Suppressor macrophage (primary cell): ENCODE results near the gene ERBB2.
"Not testable (repeated sequence)": the region's sequence is repeated elsewhere in the genome, so short reads cannot be mapped to it uniquely, and the experiment has no call there.

ENCODE experiments used
- DNase-seq, 4 experiments: peaks; one replicate each; pipeline ENCODE4 v3.0.0-alpha.2; 2020 to 2022

ERBB2 gene

DNA sequence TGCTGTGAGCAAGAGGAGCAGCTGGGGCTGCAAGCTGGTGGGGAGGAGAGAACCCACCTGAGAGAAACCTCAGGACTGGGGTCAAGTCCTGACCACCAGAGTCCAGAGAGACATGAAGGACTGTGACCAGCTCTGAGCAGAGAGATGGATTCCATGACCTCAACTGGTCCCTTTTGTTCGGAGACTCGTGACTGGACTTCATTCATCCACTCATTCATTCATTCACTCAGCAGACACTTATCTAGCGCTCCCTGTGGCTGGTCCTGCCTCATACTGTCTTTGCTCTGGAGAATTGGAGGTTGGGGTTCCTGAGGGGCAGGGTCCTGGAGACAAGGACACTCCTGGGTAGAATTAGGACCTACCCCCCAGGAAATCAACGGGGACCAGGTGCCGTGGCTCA is 4.0 kb downstream of the ERBB2 start:
- no peak for DNase-seq

- no peak for DNase-seq
Observed at GRCh38 chr17:39704821-39705551, 5.1 kb downstream of the ERBB2 start.

GRCh38 chr17:39705786-39706348 is 6.0 kb downstream of the ERBB2 start:
- no peak for DNase-seq

DNA sequence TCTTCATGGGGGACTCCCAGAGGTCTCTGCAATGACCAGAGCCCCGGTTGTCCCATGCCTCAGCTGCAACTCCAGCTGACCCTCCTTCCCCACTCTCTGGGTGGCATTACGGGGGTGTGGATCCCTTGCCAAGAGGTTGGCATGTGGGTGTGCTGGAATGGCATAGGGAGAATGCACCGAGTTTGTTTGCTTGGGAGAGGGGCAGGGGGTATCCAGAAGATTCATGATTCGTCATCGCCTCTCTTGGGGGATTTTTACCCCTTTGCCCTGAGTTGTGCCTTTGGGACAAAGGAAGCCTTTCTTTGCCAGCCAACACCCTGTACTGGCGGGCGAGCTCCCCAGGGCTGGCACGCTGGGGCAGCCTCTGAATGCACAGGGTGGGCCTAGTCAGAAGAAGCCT is 6.5 kb downstream of the ERBB2 start:
- no peak for DNase-seq

DNA sequence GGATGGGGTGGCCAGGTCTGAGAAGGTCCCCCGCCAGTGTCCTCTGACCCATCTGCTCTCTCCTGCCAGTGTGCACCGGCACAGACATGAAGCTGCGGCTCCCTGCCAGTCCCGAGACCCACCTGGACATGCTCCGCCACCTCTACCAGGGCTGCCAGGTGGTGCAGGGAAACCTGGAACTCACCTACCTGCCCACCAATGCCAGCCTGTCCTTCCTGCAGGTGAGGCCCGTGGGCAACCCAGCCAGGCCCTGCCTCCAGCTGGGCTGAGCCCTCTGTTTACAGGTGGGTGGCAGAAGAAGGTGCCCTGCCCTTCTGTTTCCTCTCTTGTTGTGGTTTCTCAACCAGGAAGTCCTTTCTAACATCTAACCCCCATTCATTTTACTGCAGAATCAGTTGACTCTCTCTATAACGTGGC is 7.1 kb downstream of the ERBB2 start:
- DNase-seq: no peak

GRCh38 chr17:39709319-39709997 is 9.6 kb downstream of the ERBB2 start:
- no peak for DNase-seq

DNA sequence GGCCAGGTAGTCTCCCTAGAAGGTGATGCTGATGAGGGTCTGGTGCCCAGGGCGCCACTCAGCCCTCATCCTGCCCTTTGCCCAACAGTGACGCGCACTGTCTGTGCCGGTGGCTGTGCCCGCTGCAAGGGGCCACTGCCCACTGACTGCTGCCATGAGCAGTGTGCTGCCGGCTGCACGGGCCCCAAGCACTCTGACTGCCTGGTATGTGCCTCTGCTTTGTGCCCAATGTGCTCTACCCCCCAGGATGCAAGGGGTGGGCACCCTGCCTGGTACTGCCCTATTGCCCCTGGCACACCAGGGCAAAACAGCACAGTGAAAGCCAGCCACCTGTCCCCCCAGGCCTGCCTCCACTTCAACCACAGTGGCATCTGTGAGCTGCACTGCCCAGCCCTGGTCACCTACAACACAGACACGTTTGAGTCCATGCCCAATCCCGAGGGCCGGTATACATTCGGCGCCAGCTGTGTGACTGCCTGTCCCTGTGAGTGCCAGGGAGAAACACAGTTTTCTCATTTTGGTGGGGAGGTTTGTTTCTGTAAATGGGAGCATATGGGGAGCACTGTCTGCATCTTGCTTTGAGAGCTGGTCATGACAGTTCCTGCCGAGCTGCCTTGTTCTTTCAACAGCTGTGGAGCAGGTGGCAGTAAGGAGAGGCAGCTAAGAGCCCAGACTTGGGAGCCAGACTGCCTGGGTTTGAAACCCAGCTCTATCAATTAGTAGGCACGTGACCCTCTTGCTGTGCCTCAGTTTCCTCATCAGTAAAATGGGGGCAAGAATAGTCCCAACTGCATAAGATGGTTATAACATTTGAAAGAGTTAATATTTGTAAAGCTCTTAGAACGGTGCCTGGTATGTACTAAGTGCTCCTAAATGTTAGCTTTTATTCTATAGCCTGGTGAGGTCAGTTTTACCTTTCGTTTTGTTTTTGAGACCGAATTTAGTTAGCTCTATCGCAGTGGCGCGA is 10.4 kb downstream of the ERBB2 start:
- DNase-seq: no peak

DNA sequence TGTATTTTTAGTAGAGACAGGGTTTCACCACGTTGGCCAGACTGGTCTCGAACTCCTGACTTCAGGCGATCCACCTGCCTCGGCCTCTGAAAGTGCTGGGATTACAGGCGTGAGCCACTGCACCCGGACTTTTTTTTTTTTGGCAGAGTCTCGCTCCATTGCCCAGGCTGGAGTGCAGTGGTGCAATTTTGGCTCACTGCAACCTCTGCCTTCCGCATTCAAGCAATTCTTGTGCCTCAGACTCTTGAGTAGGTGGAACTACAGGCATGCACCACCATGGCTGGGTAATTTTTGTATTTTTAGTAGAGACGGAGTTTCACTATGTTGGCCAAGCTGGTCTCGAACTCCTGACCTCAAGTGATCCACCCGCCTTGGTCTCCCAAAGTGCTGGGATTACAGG is 11.2 kb downstream of the ERBB2 start:
- DNase-seq: not testable (repeated sequence)

DNA sequence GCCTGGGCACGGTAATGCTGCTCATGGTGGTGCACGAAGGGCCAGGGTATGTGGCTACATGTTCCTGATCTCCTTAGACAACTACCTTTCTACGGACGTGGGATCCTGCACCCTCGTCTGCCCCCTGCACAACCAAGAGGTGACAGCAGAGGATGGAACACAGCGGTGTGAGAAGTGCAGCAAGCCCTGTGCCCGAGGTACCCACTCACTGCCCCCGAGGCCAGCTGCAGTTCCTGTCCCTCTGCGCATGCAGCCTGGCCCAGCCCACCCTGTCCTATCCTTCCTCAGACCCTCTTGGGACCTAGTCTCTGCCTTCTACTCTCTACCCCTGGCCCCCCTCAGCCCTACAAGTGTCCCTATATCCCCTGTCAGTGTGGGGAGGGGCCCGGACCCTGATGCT is 12.0 kb downstream of the ERBB2 start:
- DNase-seq: no peak

DNA sequence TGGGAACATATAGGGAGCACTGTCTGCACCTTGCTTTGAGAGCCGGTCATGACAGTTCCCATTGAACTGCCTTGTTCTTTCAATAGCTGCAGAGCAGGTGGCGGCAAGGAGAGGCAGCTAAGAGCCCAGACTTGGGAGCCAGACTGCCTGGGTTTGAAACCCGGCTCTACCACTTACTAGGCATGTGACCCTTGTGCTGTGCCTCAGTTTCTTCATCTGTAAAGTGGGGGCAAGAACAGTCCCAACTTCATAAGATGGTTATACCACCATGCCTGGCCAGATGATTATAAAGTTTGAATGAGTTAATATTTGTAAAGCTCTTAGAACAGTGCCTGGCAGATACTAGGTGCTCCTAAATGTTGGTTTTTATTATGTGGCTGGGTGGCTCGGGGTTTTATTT is 14.4 kb downstream of the ERBB2 start:
- DNase-seq: no peak

GRCh38 chr17:39715375-39716072 is 15.7 kb downstream of the ERBB2 start:
- no peak for DNase-seq

DNA sequence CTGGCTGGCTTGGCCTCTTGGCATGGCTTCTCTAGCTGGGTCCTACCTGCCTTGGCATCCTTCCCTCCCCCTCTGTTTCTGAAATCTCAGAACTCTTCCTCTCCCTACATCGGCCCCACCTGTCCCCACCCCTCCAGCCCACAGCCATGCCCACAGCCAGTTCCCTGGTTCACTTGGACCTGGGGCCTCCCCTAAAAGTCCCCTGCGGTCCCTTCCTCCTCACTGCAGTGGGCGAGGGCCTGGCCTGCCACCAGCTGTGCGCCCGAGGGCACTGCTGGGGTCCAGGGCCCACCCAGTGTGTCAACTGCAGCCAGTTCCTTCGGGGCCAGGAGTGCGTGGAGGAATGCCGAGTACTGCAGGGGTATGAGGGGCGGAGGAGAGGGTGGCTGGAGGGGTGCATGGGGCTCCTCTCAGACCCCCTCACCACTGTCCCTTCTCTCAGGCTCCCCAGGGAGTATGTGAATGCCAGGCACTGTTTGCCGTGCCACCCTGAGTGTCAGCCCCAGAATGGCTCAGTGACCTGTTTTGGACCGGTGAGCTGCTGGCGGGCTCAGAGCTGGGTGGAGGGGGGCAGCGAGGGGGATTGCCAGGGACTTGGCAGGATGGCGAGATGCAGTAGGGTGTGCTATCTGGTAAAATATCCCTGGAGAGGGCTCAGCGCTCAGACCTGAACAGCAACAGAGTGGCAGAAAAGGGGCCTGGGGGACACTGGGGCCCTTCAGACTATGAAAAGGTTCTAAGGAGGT is 16.4 kb downstream of the ERBB2 start:
- no peak for DNase-seq

GRCh38 chr17:39716879-39717536 is 17.1 kb downstream of the ERBB2 start:
- DNase-seq: no peak

DNA sequence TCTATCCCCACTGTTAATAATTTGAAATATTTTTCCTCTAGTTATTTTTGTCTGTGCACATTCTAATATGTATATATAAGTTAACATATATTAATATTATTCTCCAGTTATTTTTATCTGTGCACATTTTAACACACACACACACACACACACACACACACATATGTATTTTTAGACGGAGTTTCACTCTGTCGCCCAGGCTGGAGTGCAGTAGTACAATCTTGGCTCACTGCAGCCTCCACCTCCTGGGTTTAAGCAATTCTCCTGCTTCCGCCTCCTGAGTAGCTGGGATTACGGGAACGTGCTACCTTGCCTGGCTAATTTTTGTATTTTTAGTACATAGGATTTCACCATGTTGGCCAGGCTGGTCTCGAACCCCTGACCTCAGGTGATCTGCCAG is 17.8 kb downstream of the ERBB2 start:
- no peak for DNase-seq

GRCh38 chr17:39719563-39720355 is 19.9 kb downstream of the ERBB2 start:
- DNase-seq: no peak

DNA sequence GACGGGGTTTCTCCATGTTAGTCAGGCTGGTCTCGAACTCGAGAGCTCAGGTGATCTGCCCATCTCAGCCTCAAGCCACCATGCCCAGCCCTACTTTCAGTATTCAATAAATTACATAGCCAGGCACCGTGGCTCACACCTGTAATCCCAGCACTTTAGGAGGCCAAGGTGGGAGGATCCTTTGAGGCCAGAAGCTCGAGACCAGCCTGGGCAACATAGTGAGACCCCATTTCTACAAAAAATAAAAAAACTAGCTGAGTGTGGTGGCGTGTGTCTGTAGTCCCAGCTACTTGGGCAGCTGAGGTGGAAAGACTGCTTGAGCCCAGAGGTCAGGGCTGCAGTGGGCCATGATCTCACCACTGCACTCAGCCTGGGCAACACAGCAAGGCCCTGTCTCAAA is 22.2 kb downstream of the ERBB2 start:
- DNase-seq: no peak

GRCh38 chr17:39722965-39723848 is 23.3 kb downstream of the ERBB2 start:
- DNase-seq: no peak

- no peak for DNase-seq
Observed at GRCh38 chr17:39724731-39725130, 24.9 kb downstream of the ERBB2 start.

DNA sequence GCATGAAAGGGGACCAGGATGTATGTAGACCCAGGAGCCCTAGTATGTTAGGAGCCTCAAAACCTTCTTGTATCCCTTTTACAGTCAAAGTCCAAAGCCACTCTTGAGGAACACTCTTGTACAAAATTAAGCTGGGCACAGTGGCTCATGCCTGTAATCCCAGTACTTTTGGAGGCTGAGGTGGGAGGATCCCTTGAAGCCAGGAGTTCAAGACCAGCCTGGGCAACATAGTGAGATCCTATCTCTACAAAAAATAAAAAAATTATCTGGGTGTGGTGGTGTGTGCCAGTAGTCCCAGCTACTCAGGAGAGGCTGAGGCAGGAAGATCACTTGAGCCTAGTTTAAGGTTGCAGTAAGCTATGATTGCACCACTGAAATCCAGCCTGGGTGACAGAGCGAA is 26.1 kb downstream of the ERBB2 start:
- DNase-seq: not testable (repeated sequence)
